Activated T-helper 1 cell treated with Interleukin-2 at 50 U/mL for 16 hours (primary cell): ENCODE measurements around the gene SVBP.

Experiments used
- DNase-seq: peaks from one replicate; pipeline ENCODE4 v3.0.0-alpha.2; 2020; ENCODE audit warnings: low read depth

The SVBP gene

GRCh38 chr1:42765269-42765668, 51.9 kb downstream of the SVBP start:
- no peak for DNase-seq

- DNase-seq, result no peak
Measured at GRCh38 chr1:42762269-42762668, 54.9 kb downstream of the SVBP start.

DNA sequence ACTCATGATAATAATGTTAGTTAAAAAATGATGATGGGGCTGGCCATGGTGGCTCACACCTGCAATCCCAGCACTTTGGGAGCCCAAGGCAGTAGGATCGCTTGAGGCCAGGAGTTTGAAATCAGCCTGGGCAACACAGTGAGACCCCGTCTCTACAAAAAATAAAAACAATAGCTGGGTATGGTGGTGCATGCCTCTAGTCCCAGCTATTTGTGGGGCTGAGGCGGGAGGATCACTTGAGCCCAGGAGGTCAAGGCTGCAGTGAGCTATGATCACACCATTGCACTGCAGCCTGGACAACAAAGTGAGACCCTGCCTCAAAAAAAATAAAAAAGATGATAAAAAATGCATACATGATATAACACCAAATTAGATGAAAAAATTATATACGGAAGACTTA, 55.6 kb downstream of the SVBP start:
- DNase-seq, result no peak

DNA sequence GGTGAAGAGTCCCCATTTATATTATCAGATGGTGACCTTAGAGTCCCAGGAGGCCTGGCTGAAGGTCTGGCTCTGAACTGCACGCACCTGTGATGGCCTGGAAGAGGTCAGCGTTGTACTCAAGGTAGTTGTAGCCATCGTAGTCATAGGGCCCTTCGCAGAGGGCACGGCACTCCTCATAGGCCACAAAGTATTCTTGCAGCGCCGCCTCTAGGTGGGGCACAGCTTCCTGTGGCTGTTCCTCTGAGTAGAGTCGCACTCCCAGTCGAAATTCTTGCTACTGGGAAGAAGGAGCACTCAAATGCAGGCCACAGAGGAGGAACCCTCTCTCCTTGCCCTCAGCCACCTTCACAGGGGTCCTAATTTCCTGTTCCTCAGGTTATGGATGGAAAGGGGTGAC, 58.1 kb downstream of the SVBP start:
- no peak for DNase-seq

- DNase-seq, result no peak
Measured at GRCh38 chr1:42758641-42759040, 58.6 kb downstream of the SVBP start.

- DNase-seq, result no peak
Measured at GRCh38 chr1:42757892-42758275, 59.3 kb downstream of the SVBP start.
